Kidney glomerular epithelial cell (primary cell): ENCODE results near the gene SLC45A1.

Experiments used
- DNase-seq: peaks from one replicate; lab custom pipeline; 2025; lab: John Stamatoyannopoulos, UW

Gene SLC45A1

GRCh38 chr1:8335246-8335645 is 17.3 kb downstream of the SLC45A1 start:
- DNase-seq: no peak

GRCh38 chr1:8337776-8338525 is 20.0 kb downstream of the SLC45A1 start:
- DNase-seq: no peak

- DNase-seq: no peak
Observed at GRCh38 chr1:8338526-8339202, 20.8 kb downstream of the SLC45A1 start.

- no peak for DNase-seq
Observed at GRCh38 chr1:8339203-8339600, 21.3 kb downstream of the SLC45A1 start.

- DNase-seq: no peak
Observed at GRCh38 chr1:8340448-8340847, 22.5 kb downstream of the SLC45A1 start.

- no peak for DNase-seq
Observed at GRCh38 chr1:8342325-8342724, 24.4 kb downstream of the SLC45A1 start.

GRCh38 chr1:8343044-8343443 is 25.1 kb downstream of the SLC45A1 start:
- DNase-seq: no peak

- peak; percentile 99 for DNase-seq
Observed at GRCh38 chr1:8343464-8344001, 25.6 kb downstream of the SLC45A1 start.

GRCh38 chr1:8344893-8345507 is 27.1 kb downstream of the SLC45A1 start:
- no peak for DNase-seq

GRCh38 chr1:8345621-8346415 is 27.9 kb downstream of the SLC45A1 start:
- no peak for DNase-seq

- DNase-seq: no peak
Observed at GRCh38 chr1:8347635-8348034, 29.7 kb downstream of the SLC45A1 start.

GRCh38 chr1:8348047-8348776 is 30.3 kb downstream of the SLC45A1 start:
- no peak for DNase-seq

- DNase-seq: peak; percentile 45
Observed at GRCh38 chr1:8348777-8349472, 31.0 kb downstream of the SLC45A1 start.

- no peak for DNase-seq
Observed at GRCh38 chr1:8349473-8349865, 31.6 kb downstream of the SLC45A1 start.

GRCh38 chr1:8349961-8350360 is 32.0 kb downstream of the SLC45A1 start:
- DNase-seq: no peak

- no peak for DNase-seq
Observed at GRCh38 chr1:8350914-8351684, 33.2 kb downstream of the SLC45A1 start.

GRCh38 chr1:8351693-8352470 is 34.0 kb downstream of the SLC45A1 start:
- DNase-seq: no peak

GRCh38 chr1:8352471-8352845 is 34.5 kb downstream of the SLC45A1 start:
- DNase-seq: no peak
